ENCODE measurements around the gene GTSE1.

- TF ChIP-seq CTCF (IDR thresholded peaks at IDR 0.05; ENCODE audit: insufficient read depth, low read length, poor library complexity, severe bottlenecking) (no peak), EZH2phosphoT487 (conservative IDR thresholded peaks at IDR 0.05; ENCODE audit: low read length) (no peak)
Observed at GRCh38 chr22:46251816-46252380, 44.8 kb upstream of the GTSE1 start.

All from SU-DHL-6 (cell line).